Forelimb muscle (tissue), 1 donor: ENCODE measurements around the gene SNX13. TPM values are rescaled to one million over a fixed set of nuclear protein-coding genes. Genes with fewer than 3 reads are reported as not detected.

Experiments used
- DNase-seq: peaks from one replicate; pipeline ENCODE4 v3.0.0-alpha.2; 2013; ENCODE audit warnings: low read depth
- polyA plus RNA-seq: library from polyadenylated mRNA; unstranded; fragments of 120-200 nt; gene quantifications from one replicate; pipeline ENCODE4 v1.2.1, GENCODE V29; 2013; ENCODE audit not compliant: insufficient read length

The SNX13 gene
- polyA plus RNA-seq, 1 donor = 19.0 TPM

- no peak for DNase-seq
Observed at GRCh38 chr7:17781491-17782215, 158.6 kb downstream of the SNX13 start.

DNA sequence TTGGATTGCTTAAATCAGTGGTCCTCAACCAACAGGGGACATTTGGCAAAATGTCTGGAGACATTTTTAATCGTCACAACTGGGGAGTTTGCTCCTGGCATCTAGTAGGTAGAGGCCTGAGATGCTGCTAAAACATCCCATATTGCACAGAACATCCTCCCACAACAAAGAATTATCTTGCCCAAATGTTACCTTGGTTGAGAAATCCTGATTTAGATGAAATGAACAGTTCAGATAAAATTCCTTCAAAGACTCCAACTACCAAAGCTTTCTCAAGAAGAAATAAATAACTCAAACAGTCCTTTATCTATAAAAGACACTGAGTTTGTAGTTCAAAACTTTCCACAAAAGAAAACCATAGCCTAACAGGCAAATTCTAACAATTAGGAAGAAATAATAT, 160.9 kb downstream of the SNX13 start:
- DNase-seq = no peak

DNA sequence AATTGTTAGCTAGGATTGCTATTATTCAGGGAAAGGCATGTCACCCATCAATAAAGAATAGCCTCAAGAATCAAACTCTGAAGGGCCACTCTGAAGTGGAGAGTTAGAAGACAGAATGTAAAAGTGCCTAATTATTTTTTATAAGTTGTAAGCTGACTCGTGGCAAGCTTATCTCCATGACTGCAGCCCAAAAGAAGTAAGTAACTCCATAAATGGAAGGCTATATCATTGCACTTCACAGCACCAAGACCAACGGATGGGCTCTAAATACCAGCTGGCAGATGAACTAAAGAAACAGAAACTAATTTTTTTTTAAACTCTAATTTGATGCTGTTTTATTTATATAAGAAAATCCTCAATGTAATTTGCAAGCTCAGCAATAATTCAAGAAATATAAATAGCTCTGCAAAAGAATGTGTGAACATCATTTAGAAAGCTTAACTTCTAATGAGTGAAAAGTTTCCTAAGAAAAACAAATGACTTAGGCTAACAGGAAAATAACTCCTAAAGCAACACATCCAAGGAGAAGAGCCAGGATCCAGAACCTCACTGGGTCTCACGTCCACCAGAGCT, 165.5 kb downstream of the SNX13 start:
- no peak for DNase-seq

GRCh38 chr7:17774248-17774647, 166.0 kb downstream of the SNX13 start:
- no peak for DNase-seq

DNA sequence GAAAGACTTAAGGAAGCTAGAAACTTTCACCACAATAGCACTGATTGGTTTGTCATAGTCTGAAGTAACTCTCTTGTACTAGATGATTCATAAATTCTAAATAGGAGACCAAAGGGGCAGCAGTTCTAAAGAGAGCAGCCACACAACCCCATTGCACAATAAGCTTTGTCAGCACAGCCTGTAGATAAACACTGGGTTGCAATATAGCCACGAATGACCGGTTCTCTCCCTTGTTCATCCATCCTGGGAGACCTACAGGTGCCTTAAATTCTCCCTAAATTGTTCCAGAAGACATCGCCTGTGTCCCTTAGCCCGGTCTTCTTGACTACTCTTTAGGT, 167.0 kb downstream of the SNX13 start:
- no peak for DNase-seq

DNA sequence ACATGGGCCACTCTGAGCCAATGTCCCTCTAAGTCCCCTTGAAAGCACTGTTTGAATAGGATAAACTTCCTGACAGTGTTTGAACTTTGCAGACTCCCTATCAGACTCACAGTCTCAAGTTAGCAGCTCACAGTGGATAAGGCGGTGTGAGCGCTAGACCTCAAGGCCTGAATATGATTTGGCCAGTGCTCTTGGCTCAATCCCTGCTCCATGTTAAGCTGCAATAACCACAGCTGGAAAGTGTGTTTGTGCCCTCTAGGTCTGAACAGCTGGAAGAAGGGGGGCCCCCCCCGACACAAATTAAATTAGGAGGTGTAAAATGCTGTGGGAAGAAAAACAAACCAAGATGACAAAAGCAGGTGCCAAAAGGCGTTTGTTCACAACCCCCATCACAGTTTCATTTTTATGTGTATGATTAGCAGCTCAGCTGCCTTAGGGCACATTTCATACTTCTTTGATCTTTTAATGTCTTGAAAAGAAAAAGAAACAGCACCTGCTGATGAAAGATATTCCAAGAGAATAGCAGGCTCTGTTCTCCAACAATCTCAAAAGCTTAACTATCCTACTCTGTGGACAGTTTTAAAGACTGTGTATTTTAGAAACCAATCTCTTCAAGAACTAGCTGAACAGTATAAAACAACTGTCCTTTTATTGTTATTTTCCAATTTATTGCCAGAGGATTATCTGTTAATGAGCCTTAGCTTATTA, 167.6 kb downstream of the SNX13 start:
- no peak for DNase-seq

DNA sequence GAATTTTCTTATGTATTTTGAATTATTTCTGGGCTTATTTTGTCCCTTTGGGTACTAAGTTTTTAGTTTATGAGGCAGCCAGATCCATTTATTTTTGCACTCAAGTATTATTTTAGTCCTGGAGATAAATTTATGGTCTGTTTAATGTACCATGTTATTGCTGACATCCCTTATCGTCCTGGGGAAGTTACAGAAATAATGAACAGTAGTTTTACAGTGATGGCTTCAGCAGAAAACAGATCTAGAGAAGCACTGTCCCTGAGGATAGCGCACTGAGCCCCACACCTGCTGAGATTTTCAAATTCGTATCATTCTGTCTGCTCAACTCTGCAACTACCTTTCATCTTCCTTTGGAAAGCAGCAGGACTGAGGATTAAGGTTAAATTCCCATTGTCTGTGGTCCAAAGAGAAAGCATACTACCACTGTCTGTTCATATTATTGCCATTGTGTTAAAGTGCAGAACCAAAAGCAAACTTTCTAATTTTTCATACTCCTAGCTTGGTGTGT, 168.3 kb downstream of the SNX13 start:
- no peak for DNase-seq

GRCh38 chr7:17770710-17771375, 169.5 kb downstream of the SNX13 start:
- DNase-seq = no peak

GRCh38 chr7:17769918-17770317, 170.4 kb downstream of the SNX13 start:
- DNase-seq = peak; percentile 24

DNA sequence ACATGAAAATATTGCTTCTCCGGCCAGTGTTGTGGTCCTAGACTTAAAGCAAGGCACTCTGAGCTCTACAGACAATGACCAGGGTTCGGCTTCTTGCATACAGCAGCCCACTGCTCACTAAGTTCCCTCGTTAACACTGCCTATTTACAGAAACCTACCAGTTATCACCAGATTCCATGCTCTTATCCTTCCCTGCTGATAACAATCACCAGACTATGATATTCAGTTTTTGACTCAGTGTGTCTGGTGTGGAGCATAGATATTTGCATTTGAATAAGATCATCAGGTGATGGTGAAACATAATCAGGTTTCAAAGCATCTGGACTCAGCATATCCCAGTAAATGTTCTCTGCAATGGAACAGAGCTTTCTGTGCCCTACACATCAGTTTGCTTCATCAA, 182.3 kb downstream of the SNX13 start:
- no peak for DNase-seq

- DNase-seq = no peak
Observed at GRCh38 chr7:17746020-17746530, 194.2 kb downstream of the SNX13 start.

DNA sequence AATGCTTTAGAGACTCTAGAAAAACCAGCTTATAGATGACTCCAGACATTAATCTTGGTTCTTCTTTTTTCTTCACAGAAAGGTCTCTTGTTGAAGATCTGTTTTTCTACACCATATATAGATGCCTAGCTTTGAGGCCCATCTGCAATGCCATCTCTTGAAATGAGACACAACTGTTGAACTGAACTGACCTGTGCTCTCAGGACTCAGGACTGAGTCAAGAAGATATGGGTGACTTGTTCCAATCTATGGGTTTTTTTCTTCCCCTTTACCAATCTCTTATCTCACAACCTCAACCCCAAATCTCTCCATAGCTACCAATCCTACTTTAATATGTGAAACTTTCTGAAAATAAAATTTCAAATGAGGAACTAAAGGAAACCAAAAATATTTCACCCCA, 194.7 kb downstream of the SNX13 start:
- DNase-seq = no peak

GRCh38 chr7:17743316-17743715, 197.0 kb downstream of the SNX13 start:
- no peak for DNase-seq

DNA sequence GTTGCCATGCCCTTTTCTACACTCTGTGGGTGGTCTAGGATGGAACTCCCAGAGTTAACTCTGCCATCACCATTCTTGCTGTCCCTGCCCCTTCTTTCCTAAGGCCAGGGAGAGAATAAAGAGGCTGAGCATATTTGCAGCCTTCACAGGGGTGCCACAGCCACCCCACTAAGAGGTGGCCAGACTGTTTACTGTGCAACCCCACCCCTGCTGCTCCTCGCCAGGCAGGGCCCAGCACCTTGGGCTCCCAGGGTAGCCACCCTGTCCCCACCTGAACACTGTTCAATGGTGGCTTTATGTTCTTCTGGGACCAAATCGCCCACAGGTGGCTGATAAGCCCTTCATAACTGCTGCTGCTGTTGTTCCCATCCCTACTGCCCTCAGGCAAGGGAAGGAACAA, 198.9 kb downstream of the SNX13 start:
- DNase-seq = no peak

Other genes with a start within 250 kb of the SNX13 start
- not detected for gene PRPS1L1, start 87.4 kb upstream of the SNX13 start, polyA plus RNA-seq